ENCODE results near the gene DNAH12.
"Not testable (repeated sequence)": the region's sequence is repeated elsewhere in the genome, so short reads cannot be mapped to it uniquely, and the experiment has no call there.

- TF ChIP-seq ELF1 (CRISPR knock-in tag; IDR thresholded peaks at IDR 0.05); EHMT2 (IDR thresholded peaks at IDR 0.05; ENCODE audit: borderline replicate concordance, low read depth, low read length); ZNF564 (CRISPR knock-in tag; IDR thresholded peaks at IDR 0.05); ZNF512 (CRISPR knock-in tag; IDR thresholded peaks at IDR 0.05); ZNF263 (CRISPR knock-in tag; IDR thresholded peaks at IDR 0.05); SNAPC4 (CRISPR knock-in tag; IDR thresholded peaks at IDR 0.05); ARID2 (CRISPR knock-in tag; IDR thresholded peaks at IDR 0.05; ENCODE audit: borderline replicate concordance); PLSCR1 (CRISPR knock-in tag; IDR thresholded peaks at IDR 0.05; ENCODE audit: borderline replicate concordance): not testable (repeated sequence)
- TF ChIP-seq, protein P1, sequence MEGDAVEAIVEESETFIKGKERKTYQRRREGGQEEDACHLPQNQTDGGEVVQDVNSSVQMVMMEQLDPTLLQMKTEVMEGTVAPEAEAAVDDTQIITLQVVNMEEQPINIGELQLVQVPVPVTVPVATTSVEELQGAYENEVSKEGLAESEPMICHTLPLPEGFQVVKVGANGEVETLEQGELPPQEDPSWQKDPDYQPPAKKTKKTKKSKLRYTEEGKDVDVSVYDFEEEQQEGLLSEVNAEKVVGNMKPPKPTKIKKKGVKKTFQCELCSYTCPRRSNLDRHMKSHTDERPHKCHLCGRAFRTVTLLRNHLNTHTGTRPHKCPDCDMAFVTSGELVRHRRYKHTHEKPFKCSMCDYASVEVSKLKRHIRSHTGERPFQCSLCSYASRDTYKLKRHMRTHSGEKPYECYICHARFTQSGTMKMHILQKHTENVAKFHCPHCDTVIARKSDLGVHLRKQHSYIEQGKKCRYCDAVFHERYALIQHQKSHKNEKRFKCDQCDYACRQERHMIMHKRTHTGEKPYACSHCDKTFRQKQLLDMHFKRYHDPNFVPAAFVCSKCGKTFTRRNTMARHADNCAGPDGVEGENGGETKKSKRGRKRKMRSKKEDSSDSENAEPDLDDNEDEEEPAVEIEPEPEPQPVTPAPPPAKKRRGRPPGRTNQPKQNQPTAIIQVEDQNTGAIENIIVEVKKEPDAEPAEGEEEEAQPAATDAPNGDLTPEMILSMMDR (CRISPR knock-in tag; IDR thresholded peaks at IDR 0.05) = not testable (repeated sequence)
These were observed 179.1 kb downstream of the DNAH12 start for GRCh38 chr3:57365089-57365488.

Measured in HepG2 (cell line).